Measurements from ENCODE around the gene CACNG8.

The CACNG8 gene

GRCh38 chr19:53982611-53983010, 19.9 kb downstream of the CACNG8 start:
- 7% methylated on average over 16 of the region's 61 CpGs for WGBS
- peaks cover 2% of the 10 kb centered on the region for H3K9me3 ChIP-seq (ENCODE audit: control insufficient read depth, low read length)
- no peak overlapping the region for H2BK12ac ChIP-seq (ENCODE audit: low read length in 2 of 2)
- H3K18ac ChIP-seq (ENCODE audit: low read depth in 1 of 2, low read length in 2 of 2): no peak overlapping the region
- H3K4ac ChIP-seq (ENCODE audit: low read depth in 1 of 2, low read length in 2 of 2): no peak overlapping the region
- H2BK120ac ChIP-seq (ENCODE audit: low read depth, low read length): no peak overlapping the region
- no peak overlapping the region for H2AFZ ChIP-seq (ENCODE audit: low read depth, low read length)
- H3K36me3 ChIP-seq (ENCODE audit: control insufficient read depth in 1 of 2, insufficient read depth in 2 of 2, low read depth in 1 of 2, low read length in 2 of 2): no peaks in the 10 kb centered on the region
- H2BK5ac ChIP-seq (ENCODE audit: low read depth, low read length, poor library complexity, severe bottlenecking): no peak overlapping the region
- H3K9ac ChIP-seq (ENCODE audit: low read length): no peak overlapping the region
- H3K4me3 ChIP-seq (ENCODE audit: insufficient read depth in 1 of 2, low read depth in 1 of 2, low read length in 2 of 2): no peak overlapping the region
- H3K4me2 ChIP-seq (ENCODE audit: low read length, poor library complexity, severe bottlenecking): no peak overlapping the region
- no peak overlapping the region for H3K23ac ChIP-seq (ENCODE audit: low read length in 2 of 2)
- no peak for DNase-seq
- H2AK5ac ChIP-seq (ENCODE audit: low read length, severe bottlenecking): no peak overlapping the region
- H3K14ac ChIP-seq (ENCODE audit: low read length in 2 of 2): no peak overlapping the region
- no peak overlapping the region for H2BK15ac ChIP-seq (ENCODE audit: low read depth, poor library complexity, severe bottlenecking)
- H3K27me3 ChIP-seq (ENCODE audit: control insufficient read depth in 1 of 2, insufficient read depth in 1 of 2, low read length in 2 of 2): peaks cover 70 to 71% of the 10 kb centered on the region in 2 experiments
- no peaks in the 10 kb centered on the region for H3K79me1 ChIP-seq (replicated peaks; ENCODE audit: low read length, poor library complexity, severe bottlenecking)
- H3K27ac ChIP-seq (ENCODE audit: low read length, poor library complexity, severe bottlenecking): no peak overlapping the region
- peaks cover 18% of the 10 kb centered on the region for H3K4me1 ChIP-seq (ENCODE audit: control insufficient read depth, insufficient read depth, low read depth, low read length)
- H4K8ac ChIP-seq (ENCODE audit: low read length): no peak overlapping the region
- no peak overlapping the region for H4K91ac ChIP-seq (ENCODE audit: low read length)

GRCh38 chr19:53983457-53984289, 20.9 kb downstream of the CACNG8 start:
- H2BK120ac ChIP-seq (ENCODE audit: low read depth, low read length): no peak overlapping the region
- WGBS: 88% methylated on average over 24 of the region's 24 CpGs

GRCh38 chr19:53985863-53986262, 23.1 kb downstream of the CACNG8 start:
- H3K4me1 ChIP-seq (ENCODE audit: control insufficient read depth, insufficient read depth, low read depth, low read length): peaks cover 7% of the 10 kb centered on the region
- H3K9ac ChIP-seq (ENCODE audit: low read length): no peak overlapping the region
- H3K27me3 ChIP-seq (ENCODE audit: control insufficient read depth in 1 of 2, insufficient read depth in 1 of 2, low read length in 2 of 2): peaks cover 41 to 66% of the 10 kb centered on the region in 2 experiments
- H3K9me3 ChIP-seq (ENCODE audit: control insufficient read depth, low read length): peaks cover 2% of the 10 kb centered on the region
- H2AK5ac ChIP-seq (ENCODE audit: low read length, severe bottlenecking): no peak overlapping the region
- no peak overlapping the region for H2AFZ ChIP-seq (ENCODE audit: low read depth, low read length)
- no peak overlapping the region for H3K18ac ChIP-seq (ENCODE audit: low read depth in 1 of 2, low read length in 2 of 2)
- H2BK12ac ChIP-seq (ENCODE audit: low read length in 2 of 2): no peak overlapping the region
- H3K4me3 ChIP-seq (ENCODE audit: insufficient read depth in 1 of 2, low read depth in 1 of 2, low read length in 2 of 2): no peak overlapping the region
- H4K91ac ChIP-seq (ENCODE audit: low read length): no peak overlapping the region
- DNase-seq: no peak
- no peak overlapping the region for H3K4me2 ChIP-seq (ENCODE audit: low read length, poor library complexity, severe bottlenecking)
- 80% methylated on average over 6 of the region's 6 CpGs for WGBS
- no peak overlapping the region for H3K27ac ChIP-seq (ENCODE audit: low read length, poor library complexity, severe bottlenecking)
- H3K23ac ChIP-seq (ENCODE audit: low read length in 2 of 2): no peak overlapping the region
- H3K4ac ChIP-seq (ENCODE audit: low read depth in 1 of 2, low read length in 2 of 2): no peak overlapping the region
- H3K14ac ChIP-seq (ENCODE audit: low read length in 2 of 2): no peak overlapping the region
- no peak overlapping the region for H2BK15ac ChIP-seq (ENCODE audit: low read depth, poor library complexity, severe bottlenecking)
- H4K8ac ChIP-seq (ENCODE audit: low read length): no peak overlapping the region
- H3K79me1 ChIP-seq (replicated peaks; ENCODE audit: low read length, poor library complexity, severe bottlenecking): no peaks in the 10 kb centered on the region
- no peak overlapping the region for H2BK5ac ChIP-seq (ENCODE audit: low read depth, low read length, poor library complexity, severe bottlenecking)
- no peak overlapping the region for H2BK120ac ChIP-seq (ENCODE audit: low read depth, low read length)
- no peaks in the 10 kb centered on the region for H3K36me3 ChIP-seq (ENCODE audit: control insufficient read depth in 1 of 2, insufficient read depth in 2 of 2, low read depth in 1 of 2, low read length in 2 of 2)

More at GRCh38 chr19:53983457-53984289, 20.9 kb downstream of the CACNG8 start:
- Histone ChIP-seq H3K27me3 (ENCODE audit: control insufficient read depth in 1 of 2, insufficient read depth in 1 of 2, low read length in 2 of 2) (peaks cover 60 to 71% of the 10 kb centered on the region in 2 experiments), H3K14ac (ENCODE audit: low read length in 2 of 2) (no peak overlapping the region), H3K36me3 (ENCODE audit: control insufficient read depth in 1 of 2, insufficient read depth in 2 of 2, low read depth in 1 of 2, low read length in 2 of 2) (no peaks in the 10 kb centered on the region), H4K8ac (ENCODE audit: low read length) (no peak overlapping the region), H3K4me3 (ENCODE audit: insufficient read depth in 1 of 2, low read depth in 1 of 2, low read length in 2 of 2) (no peak overlapping the region), H2BK15ac (ENCODE audit: low read depth, poor library complexity, severe bottlenecking) (no peak overlapping the region), H3K4me2 (ENCODE audit: low read length, poor library complexity, severe bottlenecking) (no peak overlapping the region), H2AFZ (ENCODE audit: low read depth, low read length) (no peak overlapping the region), H2AK5ac (ENCODE audit: low read length, severe bottlenecking) (no peak overlapping the region), H3K9me3 (ENCODE audit: control insufficient read depth, low read length) (peaks cover 2% of the 10 kb centered on the region), H3K4me1 (ENCODE audit: control insufficient read depth, insufficient read depth, low read depth, low read length) (peaks cover 13% of the 10 kb centered on the region), H3K9ac (ENCODE audit: low read length) (no peak overlapping the region), H3K18ac (ENCODE audit: low read depth in 1 of 2, low read length in 2 of 2) (no peak overlapping the region), H3K23ac (ENCODE audit: low read length in 2 of 2) (peak overlapping the region in 1 of 2 experiments; percentile 9), H2BK5ac (ENCODE audit: low read depth, low read length, poor library complexity, severe bottlenecking) (no peak overlapping the region), H3K79me1 (replicated peaks; ENCODE audit: low read length, poor library complexity, severe bottlenecking) (no peaks in the 10 kb centered on the region), H4K91ac (ENCODE audit: low read length) (no peak overlapping the region), H3K4ac (ENCODE audit: low read depth in 1 of 2, low read length in 2 of 2) (no peak overlapping the region), H3K27ac (ENCODE audit: low read length, poor library complexity, severe bottlenecking) (no peak overlapping the region), H2BK12ac (ENCODE audit: low read length in 2 of 2) (no peak overlapping the region)
- no peak for DNase-seq

GRCh38 chr19:53988981-53989380, 26.2 kb downstream of the CACNG8 start:
- no peak overlapping the region for H2AK5ac ChIP-seq (ENCODE audit: low read length, severe bottlenecking)
- no peak overlapping the region for H2BK5ac ChIP-seq (ENCODE audit: low read depth, low read length, poor library complexity, severe bottlenecking)
- no peak overlapping the region for H3K23ac ChIP-seq (ENCODE audit: low read length in 2 of 2)
- peaks cover 6% of the 10 kb centered on the region for H3K4me1 ChIP-seq (ENCODE audit: control insufficient read depth, insufficient read depth, low read depth, low read length)
- H3K9ac ChIP-seq (ENCODE audit: low read length): no peak overlapping the region
- no peak overlapping the region for H3K14ac ChIP-seq (ENCODE audit: low read length in 2 of 2)
- H3K27me3 ChIP-seq (ENCODE audit: control insufficient read depth in 1 of 2, insufficient read depth in 1 of 2, low read length in 2 of 2): peaks cover 29 to 68% of the 10 kb centered on the region in 2 experiments
- H3K18ac ChIP-seq (ENCODE audit: low read depth in 1 of 2, low read length in 2 of 2): no peak overlapping the region
- H3K4me3 ChIP-seq (ENCODE audit: insufficient read depth in 1 of 2, low read depth in 1 of 2, low read length in 2 of 2): no peak overlapping the region
- WGBS: 91% methylated on average over 6 of the region's 6 CpGs
- H2BK12ac ChIP-seq (ENCODE audit: low read length in 2 of 2): no peak overlapping the region
- no peak overlapping the region for H2AFZ ChIP-seq (ENCODE audit: low read depth, low read length)
- H3K79me1 ChIP-seq (replicated peaks; ENCODE audit: low read length, poor library complexity, severe bottlenecking): no peaks in the 10 kb centered on the region
- no peak overlapping the region for H4K8ac ChIP-seq (ENCODE audit: low read length)
- no peak overlapping the region for H3K4ac ChIP-seq (ENCODE audit: low read depth in 1 of 2, low read length in 2 of 2)
- H3K4me2 ChIP-seq (ENCODE audit: low read length, poor library complexity, severe bottlenecking): no peak overlapping the region
- DNase-seq: no peak
- H3K9me3 ChIP-seq (ENCODE audit: control insufficient read depth, low read length): no peaks in the 10 kb centered on the region
- no peak overlapping the region for H2BK15ac ChIP-seq (ENCODE audit: low read depth, poor library complexity, severe bottlenecking)
- no peak overlapping the region for H2BK120ac ChIP-seq (ENCODE audit: low read depth, low read length)
- no peak overlapping the region for H3K27ac ChIP-seq (ENCODE audit: low read length, poor library complexity, severe bottlenecking)
- no peaks in the 10 kb centered on the region for H3K36me3 ChIP-seq (ENCODE audit: control insufficient read depth in 1 of 2, insufficient read depth in 2 of 2, low read depth in 1 of 2, low read length in 2 of 2)
- H4K91ac ChIP-seq (ENCODE audit: low read length): no peak overlapping the region
